NCI-H2227 (cell line): ENCODE results near the gene NFKBIB.
"Not testable (repeated sequence)": the region's sequence is repeated elsewhere in the genome, so short reads cannot be mapped to it uniquely, and the experiment has no call there.

Source experiments
- DNase-seq: peaks from one replicate; lab custom pipeline; 2025; ENCODE audit not compliant: unreplicated experiment; lab: John Stamatoyannopoulos, UW

The NFKBIB gene

DNA sequence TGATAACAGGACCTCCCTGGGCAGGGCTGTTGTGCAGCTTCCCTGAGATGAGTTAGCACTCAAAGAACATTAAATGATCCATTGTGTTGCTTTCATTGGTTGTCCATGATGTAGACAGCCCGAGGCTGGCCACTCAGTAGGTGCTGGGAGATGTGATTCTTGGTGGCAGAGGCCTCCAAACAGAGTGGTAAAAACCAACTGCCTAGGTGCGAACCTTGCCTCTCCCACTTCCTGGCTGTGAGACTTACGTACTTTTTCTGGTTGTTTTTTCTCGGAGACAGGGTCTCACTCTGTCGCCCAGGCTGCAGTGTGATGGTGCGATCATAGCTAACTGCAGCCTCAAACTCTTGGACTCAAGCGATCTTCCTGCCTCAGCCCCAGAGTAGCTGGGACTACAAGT is 24.6 kb downstream of the NFKBIB start:
- no peak for DNase-seq

- no peak for DNase-seq
Measured at GRCh38 chr19:38928391-38929001, 28.7 kb downstream of the NFKBIB start.

DNA sequence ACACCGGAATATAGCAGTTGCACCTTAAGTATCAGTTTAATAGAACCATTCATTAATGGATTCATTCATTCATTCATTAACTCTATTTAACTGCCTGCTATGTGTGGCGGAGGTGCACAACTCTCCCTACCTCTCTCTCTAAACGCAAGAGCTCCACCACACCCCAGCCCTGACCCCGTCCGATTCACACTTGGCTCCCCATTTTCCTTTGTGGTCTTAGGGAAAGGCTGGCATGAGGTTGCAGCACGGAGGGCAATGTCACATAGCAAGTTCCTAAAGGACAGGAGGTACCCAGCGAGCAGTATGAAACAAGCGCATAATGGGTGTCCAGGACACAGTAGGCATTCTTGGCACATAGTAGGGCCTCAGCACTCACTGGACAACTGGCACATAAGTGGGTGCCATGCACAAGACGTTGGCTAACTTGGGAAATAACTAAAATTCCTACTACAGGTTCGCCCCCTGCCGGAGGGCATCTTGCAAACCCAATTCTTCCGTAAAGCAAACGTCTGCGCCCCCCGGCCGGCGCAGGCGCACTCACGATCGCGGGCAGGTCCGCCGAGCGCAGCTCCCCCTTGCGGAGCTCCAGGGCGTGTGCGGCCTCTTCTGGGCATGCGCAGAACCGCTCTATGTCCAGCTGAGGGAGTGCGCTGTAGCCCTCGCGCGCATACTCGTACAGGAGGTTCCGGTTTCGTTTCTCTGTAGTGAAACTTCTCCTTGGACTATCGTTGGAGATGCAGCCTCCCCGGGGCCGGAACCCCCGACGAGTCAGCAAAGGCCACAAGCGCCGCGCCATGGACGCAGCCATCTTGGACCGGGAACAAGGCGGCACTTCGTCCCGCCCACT is 30.4 kb downstream of the NFKBIB start, which contains the start of gene SARS2:
Gene SARS2 (minus strand): TSS at position 835 of the 847 bp plus-strand sequence. CDS start 27 bp downstream, at position 808.
- DNase-seq: peak; percentile 100

DNA sequence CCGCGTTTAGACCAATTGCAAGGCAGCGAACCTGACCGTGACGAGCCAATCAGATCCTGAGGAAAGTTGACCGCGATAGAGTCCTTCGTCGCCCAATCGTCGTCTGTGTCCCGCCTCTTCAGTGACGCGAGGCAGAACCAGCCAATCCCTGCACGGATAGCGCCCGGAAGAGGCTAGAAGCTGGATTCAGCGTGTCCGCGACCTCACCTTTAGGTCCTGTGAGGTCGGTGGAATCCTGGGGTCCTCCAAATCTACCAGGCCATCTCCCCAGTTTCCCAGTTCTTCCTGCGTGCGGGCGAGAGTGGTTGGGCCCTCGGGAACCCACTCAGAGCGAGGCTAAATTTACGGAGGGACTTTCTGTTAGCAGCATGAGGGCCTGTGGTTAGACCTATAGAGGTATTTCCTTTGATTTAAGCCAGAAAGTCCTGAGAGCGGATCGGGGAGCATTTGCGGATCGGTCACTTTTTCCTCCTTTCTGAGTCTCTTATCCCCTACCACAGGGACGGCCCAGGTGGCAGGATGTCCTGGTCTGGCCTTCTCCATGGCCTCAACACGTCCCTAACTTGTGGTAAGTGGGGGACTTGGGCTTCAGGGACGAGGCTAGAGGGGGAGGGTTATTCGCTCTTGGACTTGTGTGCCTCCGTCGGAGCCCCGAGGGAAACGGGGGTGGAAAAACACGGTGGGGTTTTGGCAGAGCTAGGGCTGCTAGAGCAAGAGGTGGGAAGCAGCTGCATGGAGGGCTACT is 31.2 kb downstream of the NFKBIB start, which contains the start of gene MRPS12:
Gene MRPS12 (plus strand): TSS at position 169 of the 745 bp plus-strand sequence. CDS start 351 bp downstream, at position 520.
- DNase-seq: peak; percentile 100

DNA sequence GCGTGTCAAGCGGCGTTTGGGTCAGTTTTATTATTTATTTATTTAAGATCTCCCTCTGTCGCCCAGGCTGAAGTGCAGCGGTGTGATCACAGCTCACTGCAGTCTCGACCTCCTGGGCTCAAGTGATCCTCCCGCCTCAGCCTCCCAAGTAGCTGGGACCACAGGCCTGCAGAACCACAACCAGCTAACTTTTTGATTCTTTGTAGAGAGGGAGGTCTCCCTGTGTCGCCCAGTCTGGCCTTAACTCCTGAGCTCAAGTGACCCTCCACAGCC is 31.7 kb downstream of the NFKBIB start:
- no peak for DNase-seq

DNA sequence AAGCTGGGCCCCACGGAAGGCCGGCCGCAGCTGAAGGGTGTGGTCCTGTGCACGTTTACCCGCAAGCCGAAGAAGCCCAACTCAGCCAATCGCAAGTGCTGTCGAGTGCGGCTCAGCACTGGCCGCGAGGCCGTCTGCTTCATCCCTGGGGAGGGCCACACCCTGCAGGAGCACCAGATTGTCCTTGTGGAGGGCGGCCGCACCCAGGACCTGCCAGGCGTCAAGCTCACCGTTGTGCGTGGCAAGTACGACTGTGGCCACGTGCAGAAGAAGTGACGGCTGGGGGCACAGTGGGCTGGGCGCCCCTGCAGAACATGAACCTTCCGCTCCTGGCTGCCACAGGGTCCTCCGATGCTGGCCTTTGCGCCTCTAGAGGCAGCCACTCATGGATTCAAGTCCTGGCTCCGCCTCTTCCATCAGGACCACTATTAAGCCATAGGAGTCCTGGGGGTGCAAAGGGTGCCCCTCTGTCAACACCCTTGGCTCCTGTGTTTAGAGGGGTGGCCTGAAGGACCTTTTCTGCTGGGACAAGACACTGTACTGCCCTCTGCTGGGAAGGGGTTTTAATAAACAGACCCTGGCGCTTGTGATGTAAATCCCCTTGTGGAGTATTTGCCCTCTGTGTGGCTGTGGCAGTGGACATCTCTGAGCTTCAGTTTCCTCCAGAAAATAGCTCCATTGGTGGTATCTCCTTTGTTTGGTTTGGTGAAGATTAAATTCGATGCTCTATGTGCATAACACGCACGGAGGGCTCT is 32.8 kb downstream of the NFKBIB start:
- peak; percentile 73 for DNase-seq

DNA sequence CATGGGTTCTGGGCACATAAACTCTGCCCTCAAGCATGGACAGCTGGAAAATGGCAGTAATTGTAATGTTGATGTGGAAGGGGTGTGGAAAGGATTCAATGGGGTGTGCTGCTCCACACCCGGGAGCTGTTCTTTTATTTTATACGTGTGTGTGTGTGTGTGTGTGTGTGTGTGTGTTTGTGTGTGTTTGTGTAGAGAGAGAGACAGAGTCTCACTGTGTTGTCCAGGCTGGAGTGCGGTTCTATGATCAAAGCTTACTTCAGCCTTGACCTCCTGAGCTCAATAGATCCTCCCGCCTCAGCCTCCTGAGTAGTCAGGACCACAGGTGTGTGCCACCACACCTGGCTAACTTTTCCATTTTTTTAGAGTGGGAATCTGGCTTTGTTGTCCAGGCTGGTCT is 33.8 kb downstream of the NFKBIB start:
- DNase-seq: no peak

- no peak for DNase-seq
Measured at GRCh38 chr19:38939957-38940356, 40.2 kb downstream of the NFKBIB start.

GRCh38 chr19:38941466-38941865 is 41.7 kb downstream of the NFKBIB start:
- DNase-seq: not testable (repeated sequence)

DNA sequence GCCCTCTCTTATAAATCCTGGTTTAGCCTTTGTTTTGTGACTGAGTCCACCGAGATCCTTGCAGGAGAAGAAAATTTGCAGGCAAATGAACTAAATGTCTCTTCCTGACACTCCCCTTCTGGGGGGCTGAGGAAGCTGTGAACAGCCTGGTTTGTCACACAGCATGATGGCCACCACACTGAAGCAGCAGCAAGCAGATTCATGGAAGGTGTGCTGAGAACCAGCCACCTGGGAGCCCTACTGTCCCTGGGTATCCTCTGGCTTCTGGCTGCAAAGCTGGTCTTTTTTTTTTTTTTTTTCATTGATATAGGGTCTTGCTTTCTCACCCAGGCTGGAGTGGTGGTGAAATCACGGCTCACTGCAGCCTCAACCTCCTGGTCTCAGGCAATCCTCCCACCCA is 42.2 kb downstream of the NFKBIB start:
- DNase-seq: no peak

- DNase-seq: no peak
Measured at GRCh38 chr19:38942471-38943181, 42.9 kb downstream of the NFKBIB start.

DNA sequence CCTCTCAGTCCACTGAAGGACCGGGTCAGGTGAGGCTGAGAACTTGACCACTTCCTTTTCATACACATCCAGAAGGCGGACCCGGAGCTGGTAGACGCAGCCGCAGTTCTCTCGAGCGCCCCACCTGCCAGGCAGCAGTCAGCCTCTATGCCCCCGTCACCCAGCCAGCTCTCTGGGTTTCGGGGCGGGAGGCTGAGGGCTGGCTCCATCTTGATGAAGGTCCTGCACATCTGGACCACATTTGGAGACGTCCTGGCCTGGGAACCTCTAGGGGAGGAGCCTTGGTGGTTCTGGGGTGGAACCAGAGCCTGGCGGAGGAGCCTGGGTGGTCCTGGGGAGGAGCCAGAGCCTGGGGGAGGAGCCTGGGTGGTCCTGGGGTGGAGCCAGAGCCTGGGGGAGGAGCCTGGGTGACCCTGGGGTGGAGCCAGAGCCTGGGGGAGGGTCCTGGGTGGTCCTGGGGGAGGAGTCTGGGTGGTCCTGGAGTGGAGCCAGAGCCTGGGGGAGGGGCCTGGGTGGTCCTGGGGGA is 45.3 kb downstream of the NFKBIB start:
- peak; percentile 72 for DNase-seq

DNA sequence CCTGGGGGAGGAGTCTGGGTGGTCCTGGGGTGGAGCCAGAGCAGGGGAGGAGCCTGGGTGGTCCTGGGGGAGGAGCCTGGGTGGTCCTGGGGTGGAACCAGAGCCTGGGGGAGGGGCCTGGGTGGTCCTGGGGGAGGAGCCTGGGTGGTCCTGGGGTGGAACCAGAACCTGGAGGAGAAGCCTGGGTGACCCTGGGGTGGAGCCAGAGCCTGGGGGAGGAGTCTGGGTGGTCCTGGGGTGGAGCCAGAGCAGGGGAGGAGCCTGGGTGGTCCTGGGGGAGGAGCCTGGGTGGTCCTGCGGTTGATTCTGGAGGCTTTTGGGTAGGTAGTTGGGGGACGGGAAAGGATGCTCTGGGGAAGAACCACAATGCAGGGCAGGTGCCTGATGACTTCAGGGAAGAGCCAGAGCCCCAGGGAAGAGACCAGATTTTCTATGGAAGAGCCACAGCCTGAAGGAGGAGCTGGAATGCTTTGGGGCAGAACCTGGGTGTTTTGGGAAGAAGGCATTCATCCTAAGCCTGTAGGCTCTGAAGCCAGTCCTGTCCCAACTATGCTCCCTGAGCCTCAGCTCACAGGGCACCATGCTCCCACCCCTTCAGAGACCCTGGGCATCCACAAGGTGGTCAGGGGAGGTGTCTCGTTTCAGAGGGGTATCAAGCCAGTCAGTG is 45.9 kb downstream of the NFKBIB start:
- DNase-seq: no peak

- no peak for DNase-seq
Measured at GRCh38 chr19:38946229-38947010, 46.7 kb downstream of the NFKBIB start.

- peak; percentile 92 for DNase-seq
Measured at GRCh38 chr19:38949580-38950367, 50.0 kb downstream of the NFKBIB start.

DNA sequence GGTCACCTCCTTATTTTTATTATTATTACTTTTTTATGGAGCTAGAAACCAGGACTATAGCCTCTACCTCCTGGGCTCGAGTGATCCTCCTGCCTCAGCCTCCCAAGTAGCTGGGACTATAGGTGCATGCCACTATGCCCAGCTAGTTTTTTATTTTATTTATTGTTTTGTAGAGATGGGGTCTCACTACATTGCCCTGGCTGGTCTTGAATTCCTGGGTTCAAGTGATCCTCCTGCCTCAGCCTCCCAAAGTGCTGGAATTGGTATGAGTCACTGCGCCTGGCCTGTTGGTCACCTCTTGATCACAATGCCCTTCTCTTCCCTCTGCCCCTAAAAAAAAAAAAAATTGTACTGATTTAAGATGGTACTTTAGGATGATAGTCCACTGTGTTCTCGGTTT is 51.4 kb downstream of the NFKBIB start:
- DNase-seq: no peak

- no peak for DNase-seq
Measured at GRCh38 chr19:38952395-38953165, 52.8 kb downstream of the NFKBIB start.
